ENCODE results near the gene ZNF441.
"Not testable (repeated sequence)": the region's sequence is repeated elsewhere in the genome, so short reads cannot be mapped to it uniquely, and the experiment has no call there.

ZNF441 gene

GRCh38 chr19:11780431-11781020 is 13.7 kb downstream of the ZNF441 start:
- DNase-seq (ENCODE audit: low spot score), result no peak

GRCh38 chr19:11781295-11782057 is 14.7 kb downstream of the ZNF441 start:
- no peak for DNase-seq (ENCODE audit: low spot score)

GRCh38 chr19:11783767-11784166 is 17.0 kb downstream of the ZNF441 start:
- DNase-seq (ENCODE audit: low spot score), result no peak

GRCh38 chr19:11784356-11784755 is 17.6 kb downstream of the ZNF441 start:
- DNase-seq (ENCODE audit: low spot score), result no peak

GRCh38 chr19:11787536-11787935 is 20.7 kb downstream of the ZNF441 start:
- no peak for DNase-seq (ENCODE audit: low spot score)

- no peak for DNase-seq (ENCODE audit: low spot score)
Measured at GRCh38 chr19:11792942-11793341, 26.1 kb downstream of the ZNF441 start.

GRCh38 chr19:11797491-11797890 is 30.7 kb downstream of the ZNF441 start:
- peak; percentile 70 for DNase-seq (ENCODE audit: low spot score)

GRCh38 chr19:11798391-11799330 is 31.9 kb downstream of the ZNF441 start, which contains the start of gene ZNF491:
Gene ZNF491 (plus strand): TSS chr19:11798523. CDS start chr19:11805954, 7,431 bp downstream.
- peak; percentile 41 for DNase-seq (ENCODE audit: low spot score)

- DNase-seq (ENCODE audit: low spot score), result no peak
Measured at GRCh38 chr19:11806354-11807098, 39.7 kb downstream of the ZNF441 start.

- no peak for DNase-seq (ENCODE audit: low spot score)
Measured at GRCh38 chr19:11807099-11807380, 40.2 kb downstream of the ZNF441 start.

- no peak for DNase-seq (ENCODE audit: low spot score)
Measured at GRCh38 chr19:11813703-11814028, 46.9 kb downstream of the ZNF441 start.

GRCh38 chr19:11814029-11814699 is 47.4 kb downstream of the ZNF441 start, which contains the start of gene ZNF440:
Gene ZNF440 (plus strand): TSS chr19:11814273. CDS start chr19:11814448, 175 bp downstream.
- peak; percentile 89 for DNase-seq (ENCODE audit: low spot score)

GRCh38 chr19:11814700-11815035 is 47.9 kb downstream of the ZNF441 start:
- no peak for DNase-seq (ENCODE audit: low spot score)

GRCh38 chr19:11821474-11822109 is 54.8 kb downstream of the ZNF441 start:
- no peak for DNase-seq (ENCODE audit: low spot score)

GRCh38 chr19:11828957-11829876 is 62.4 kb downstream of the ZNF441 start:
- DNase-seq (ENCODE audit: low spot score), result not testable (repeated sequence)

- no peak for DNase-seq (ENCODE audit: low spot score)
Measured at GRCh38 chr19:11832253-11832912, 65.6 kb downstream of the ZNF441 start.

- no peak for DNase-seq (ENCODE audit: low spot score)
Measured at GRCh38 chr19:11833541-11833940, 66.7 kb downstream of the ZNF441 start.
